A549 (cell line): ENCODE data around the gene SDF2L1.
"Not testable (repeated sequence)": the region's sequence is repeated elsewhere in the genome, so short reads cannot be mapped to it uniquely, and the experiment has no call there.

ENCODE experiments used
- CTCF ChIP-seq: fragments of >200 bp; sonication (Bioruptor Twin); formaldehyde crosslinking; IDR thresholded peaks from 3 replicates; pipeline ENCODE4 v1.5.1; 2016
- EP300 ChIP-seq, 2 experiments: fragments of >200 bp; sonication (Bioruptor Twin); formaldehyde crosslinking; IDR thresholded peaks; 2 replicates in 1 of 2; 3 replicates in 1 of 2; pipeline ENCODE4 v1.6.1; 2016 to 2017

GRCh38 chr22:21692856-21693255, 50.8 kb downstream of the SDF2L1 start:
- TF ChIP-seq EP300 (IDR thresholded peaks at IDR 0.05); CTCF: not testable (repeated sequence)
